GM18519 (cell line): ENCODE measurements around the gene TRAK1.
"Not testable (repeated sequence)": the region's sequence is repeated elsewhere in the genome, so short reads cannot be mapped to it uniquely, and the experiment has no call there.

Source experiments
- ATAC-seq: cut with Tn5 transposase; IDR thresholded peaks from one replicate; pipeline ENCODE4 v1.9.1; 2021; ENCODE audit warnings: mild to moderate bottlenecking, moderate library complexity; ENCODE audit not compliant: unreplicated experiment, low FRiP score

TRAK1 gene

DNA sequence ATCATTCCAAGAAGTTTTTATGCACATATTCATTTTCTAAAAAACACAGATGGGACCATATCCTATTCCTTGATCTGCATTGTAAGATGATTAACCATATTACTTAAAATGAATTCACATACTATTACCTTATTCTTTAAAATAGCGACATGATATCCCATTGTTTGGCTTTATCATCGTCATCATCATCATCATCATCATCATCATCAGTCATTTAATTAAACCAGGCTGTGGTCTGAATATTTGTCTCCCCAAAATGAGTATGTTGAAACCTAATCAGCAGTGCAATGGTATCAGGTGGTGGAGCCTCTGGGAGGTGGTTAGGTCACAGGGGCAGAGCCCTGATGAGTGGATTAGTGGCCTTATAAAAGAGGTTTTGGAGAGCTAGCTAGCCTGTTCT lies 4.4 kb downstream of the TRAK1 start:
- ATAC-seq: no peak

DNA sequence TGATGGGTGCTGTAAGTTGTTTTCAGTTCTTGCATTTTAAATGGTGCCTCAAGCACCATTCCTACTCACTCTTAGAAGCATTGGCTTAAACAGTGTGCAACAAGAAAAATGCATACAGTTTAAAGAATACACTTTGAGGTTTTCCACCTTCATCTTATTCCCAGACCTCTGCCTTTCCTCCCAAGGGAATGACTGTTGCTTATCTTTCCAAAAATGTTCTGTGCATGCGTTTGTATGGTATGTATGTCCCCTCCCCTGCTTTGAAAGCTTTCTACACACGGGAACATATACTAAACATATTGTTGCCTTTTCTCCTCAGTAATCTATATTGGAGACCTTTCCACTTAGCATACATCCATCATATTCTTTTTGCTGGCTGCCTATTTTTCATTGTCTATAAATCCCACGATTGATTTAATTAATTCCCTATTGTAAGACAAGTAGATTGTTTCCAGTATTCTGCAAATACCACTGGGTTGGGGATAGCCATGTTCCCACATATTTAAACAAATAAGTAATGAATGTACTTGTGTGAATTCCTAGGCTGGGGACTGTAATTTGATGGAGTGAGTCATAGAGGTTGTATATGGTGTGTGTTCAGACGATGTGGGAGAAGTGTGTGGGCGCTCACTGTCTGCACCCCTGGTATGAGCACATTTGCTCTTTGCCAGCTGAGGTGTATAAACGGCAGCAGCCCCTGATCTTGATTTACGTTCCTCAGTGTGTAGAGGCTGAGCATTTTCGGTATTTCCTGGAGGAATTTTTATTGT lies 5.8 kb downstream of the TRAK1 start:
- no peak for ATAC-seq

- no peak for ATAC-seq
Measured at GRCh38 chr3:42097566-42097946, 6.4 kb downstream of the TRAK1 start.

DNA sequence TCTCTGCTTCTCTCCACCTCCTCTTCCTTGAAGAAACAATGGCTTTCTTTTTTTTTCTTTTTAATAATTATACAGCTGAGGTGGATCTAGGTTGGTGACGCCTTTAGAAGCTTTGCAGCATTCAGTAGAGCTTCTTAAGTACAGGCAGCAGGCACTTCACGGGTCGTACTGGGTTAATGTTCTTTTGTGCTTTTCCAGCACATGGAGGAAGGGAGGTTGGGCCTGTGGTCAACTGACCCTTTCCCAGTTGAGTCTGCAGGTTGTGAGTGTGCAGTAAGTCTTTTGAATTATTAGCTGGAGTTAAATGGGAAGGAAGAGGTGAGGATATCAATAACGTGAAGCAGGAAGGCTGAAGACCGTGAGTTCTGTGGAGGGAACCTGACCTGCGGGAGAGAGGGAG lies 7.0 kb downstream of the TRAK1 start:
- ATAC-seq: no peak

DNA sequence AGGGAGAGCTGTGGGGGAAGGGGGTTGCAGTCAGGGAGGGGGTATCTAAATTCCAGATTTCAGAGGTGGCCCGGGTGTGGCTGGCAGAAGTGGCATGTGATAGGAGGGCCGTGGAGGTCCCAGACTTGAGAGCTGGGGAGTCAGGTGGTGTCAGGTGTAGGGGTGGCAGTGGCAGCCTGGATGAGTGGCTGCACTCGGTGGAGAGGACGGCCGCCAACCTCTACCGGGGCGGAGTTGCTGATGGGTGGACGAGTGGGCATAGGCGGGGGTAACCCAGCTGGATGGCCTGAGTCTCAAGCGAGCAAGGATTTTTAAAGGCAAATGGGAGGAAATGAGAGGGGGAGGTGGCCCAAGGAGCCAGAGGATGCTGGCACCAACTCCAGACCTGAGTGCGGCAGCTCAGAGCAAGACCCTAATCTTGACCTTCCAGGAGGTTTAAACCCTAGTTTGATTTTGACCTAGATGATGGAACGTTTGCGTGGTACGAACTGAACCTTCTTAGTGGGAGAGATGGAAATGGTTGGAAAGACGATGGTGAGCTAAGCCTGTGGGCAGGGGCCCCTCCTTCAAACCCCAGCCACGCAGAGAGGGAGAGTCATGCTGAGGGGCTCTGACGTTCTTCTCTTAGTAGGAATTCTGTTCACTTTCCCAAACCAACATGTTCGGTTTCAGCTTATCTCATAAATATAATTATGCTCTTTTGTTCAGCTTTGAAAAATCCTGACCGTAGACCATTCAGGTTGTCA lies 8.0 kb downstream of the TRAK1 start:
- ATAC-seq: no peak

GRCh38 chr3:42101048-42101447 lies 9.9 kb downstream of the TRAK1 start:
- ATAC-seq: no peak

DNA sequence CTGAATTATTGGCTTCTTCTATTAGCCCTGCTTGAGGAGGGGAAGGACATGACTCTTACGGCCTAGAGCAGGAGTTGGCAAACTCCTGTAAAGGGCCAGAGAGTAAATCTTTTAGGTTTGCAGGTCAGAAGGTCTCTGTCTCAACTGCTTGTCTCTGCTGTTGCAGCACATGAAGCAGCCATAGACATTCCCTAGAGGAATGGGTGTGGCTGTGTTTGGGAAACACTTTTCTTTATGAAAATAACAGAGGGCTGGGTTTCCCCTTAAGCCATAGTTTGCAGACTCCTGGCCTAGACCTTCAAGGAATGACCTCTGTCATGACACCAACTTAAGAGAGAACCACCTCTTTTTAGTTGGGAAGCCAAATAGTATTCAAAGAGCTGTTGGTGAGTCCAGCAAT lies 10.3 kb downstream of the TRAK1 start:
- ATAC-seq: no peak

- ATAC-seq: no peak
Measured at GRCh38 chr3:42102571-42102970, 11.4 kb downstream of the TRAK1 start.

GRCh38 chr3:42103921-42104665 lies 12.9 kb downstream of the TRAK1 start:
- not testable (repeated sequence) for ATAC-seq

- ATAC-seq: not testable (repeated sequence)
Measured at GRCh38 chr3:42105994-42106393, 14.8 kb downstream of the TRAK1 start.

- no peak for ATAC-seq
Measured at GRCh38 chr3:42106646-42107045, 15.5 kb downstream of the TRAK1 start.

GRCh38 chr3:42110631-42111030 lies 19.5 kb downstream of the TRAK1 start:
- ATAC-seq: no peak

GRCh38 chr3:42114130-42114725 lies 23.1 kb downstream of the TRAK1 start:
- ATAC-seq: no peak

GRCh38 chr3:42115215-42115614 lies 24.1 kb downstream of the TRAK1 start:
- no peak for ATAC-seq

DNA sequence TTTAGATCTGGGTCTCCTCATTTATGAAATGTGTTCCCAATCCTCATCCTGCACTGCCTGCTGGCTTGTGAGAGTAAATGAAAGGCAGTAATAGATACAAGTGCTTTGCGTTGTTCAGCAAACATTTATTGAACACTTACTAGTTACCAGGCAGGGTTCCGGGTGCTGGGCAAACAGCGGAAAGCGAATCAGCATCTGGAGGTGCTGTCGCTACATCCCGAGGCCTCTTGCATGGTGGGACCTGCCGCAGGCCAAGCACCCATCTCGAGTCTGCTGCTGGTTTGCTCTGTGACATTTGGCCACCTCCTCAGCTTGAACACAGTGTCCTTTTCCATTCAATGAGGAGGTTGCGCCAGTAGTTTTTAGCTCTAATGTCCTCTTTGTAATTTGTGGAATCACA lies 24.8 kb downstream of the TRAK1 start:
- ATAC-seq: no peak

DNA sequence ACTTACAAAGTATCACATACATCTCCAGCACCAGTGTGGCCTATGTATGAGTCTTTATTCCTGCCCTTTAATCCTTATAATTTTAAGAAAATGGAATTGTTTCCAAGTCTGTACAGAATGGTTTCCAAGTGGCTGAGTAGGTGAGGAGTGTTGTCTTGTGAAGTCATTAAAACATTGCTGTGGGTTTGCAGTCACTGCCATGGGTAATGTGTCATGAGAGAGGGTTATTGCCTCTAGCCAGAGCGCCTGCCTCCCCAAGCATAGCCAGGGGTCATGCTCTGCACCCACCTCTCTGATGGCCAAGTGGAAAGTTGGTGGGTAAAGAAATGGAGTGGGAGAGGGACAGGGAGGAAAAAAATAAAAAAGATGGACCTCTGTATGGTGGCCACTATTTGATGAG lies 25.3 kb downstream of the TRAK1 start:
- no peak for ATAC-seq

- no peak for ATAC-seq
Measured at GRCh38 chr3:42117175-42118008, 26.2 kb downstream of the TRAK1 start.

- peak; percentile 45 for ATAC-seq
Measured at GRCh38 chr3:42118762-42119361, 27.7 kb downstream of the TRAK1 start.

DNA sequence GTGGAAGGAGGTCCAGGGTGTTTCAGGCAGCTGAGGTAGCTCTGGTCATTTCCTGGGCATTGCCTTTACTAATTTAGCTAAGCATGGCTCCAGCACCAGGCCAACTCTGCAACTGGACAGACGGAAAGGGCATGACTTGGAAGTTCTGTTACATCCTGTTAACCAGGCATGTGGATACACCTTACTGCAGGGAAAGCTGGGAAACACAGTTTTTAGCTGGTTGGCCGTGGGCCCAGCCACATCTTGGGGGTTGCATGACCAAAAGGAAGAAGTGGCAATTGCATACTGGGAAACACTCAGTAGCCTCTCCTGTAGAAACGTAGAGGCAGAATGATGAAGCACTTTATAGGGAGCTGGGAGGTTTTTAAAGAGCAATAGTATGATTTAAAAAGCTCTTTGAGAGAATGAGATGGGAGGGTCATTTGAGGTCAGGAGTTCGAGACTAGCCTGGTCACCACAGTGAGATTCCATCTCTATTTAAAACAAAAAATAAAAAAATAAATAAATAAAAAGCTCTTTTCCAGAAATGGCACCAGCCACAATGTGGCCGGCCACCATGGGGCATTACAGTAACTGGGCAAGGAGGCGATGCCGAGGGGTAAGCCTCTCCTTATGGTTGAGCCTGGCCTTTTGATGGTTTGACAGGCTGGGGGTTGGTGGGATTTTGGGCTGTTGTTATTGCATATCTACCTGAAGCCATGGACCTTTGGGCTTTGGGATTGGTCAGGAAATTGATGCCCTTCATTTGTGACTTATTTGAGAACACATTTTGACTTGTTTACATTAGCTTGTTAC lies 28.6 kb downstream of the TRAK1 start:
- ATAC-seq: no peak
